HG02763 (cell line): Measurements from ENCODE around the gene TENM4.
A peak's percentile ranks its signal among the peaks of the same experiment; 100 is the strongest.

Experiments used
- ATAC-seq: cut with Tn5 transposase; IDR thresholded peaks from one replicate; pipeline ENCODE4 v1.9.1; 2021; ENCODE audit warnings: mild to moderate bottlenecking, moderate library complexity; ENCODE audit not compliant: unreplicated experiment

Gene TENM4

GRCh38 chr11:78806214-78807004 is 634.4 kb downstream of the TENM4 start:
- no peak for ATAC-seq

DNA sequence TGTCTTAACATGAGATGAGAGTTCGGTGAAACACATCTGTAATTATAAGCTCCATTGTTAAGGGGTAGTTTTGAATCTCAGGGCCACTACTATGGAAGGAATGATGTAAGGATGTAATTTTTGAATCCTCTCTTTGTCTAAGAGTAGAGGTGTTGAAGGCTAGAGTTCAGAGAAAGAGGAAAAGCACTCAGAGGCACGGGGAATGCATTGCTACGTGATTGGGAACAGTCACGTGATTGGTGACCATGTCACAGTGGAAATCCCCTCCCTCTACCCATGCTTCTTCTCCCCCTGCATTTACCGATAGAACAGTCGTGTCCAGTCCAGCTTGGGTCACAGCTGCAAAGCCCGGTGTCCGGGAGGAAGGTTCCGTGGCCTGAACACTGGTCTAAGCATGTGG is 635.8 kb downstream of the TENM4 start:
- ATAC-seq: no peak

DNA sequence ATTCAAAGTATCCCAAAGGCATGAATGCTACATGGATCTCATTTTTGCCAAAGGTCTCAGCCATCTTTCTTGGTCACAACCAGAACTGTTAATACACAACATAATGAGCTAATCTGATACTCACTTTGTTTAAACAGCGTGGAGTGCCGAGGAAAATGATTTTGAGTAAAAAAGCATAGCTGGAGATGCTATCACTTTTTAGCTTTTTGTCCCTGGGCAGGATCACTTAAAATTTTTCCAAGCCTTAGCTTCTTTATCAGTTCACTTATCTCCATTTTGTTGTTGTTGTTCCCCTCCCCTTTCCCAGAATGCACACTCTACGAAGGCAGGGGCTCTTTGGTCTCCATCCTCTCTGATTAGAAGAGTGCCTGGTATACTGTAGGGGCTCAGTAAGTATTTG is 636.8 kb downstream of the TENM4 start:
- ATAC-seq: no peak

DNA sequence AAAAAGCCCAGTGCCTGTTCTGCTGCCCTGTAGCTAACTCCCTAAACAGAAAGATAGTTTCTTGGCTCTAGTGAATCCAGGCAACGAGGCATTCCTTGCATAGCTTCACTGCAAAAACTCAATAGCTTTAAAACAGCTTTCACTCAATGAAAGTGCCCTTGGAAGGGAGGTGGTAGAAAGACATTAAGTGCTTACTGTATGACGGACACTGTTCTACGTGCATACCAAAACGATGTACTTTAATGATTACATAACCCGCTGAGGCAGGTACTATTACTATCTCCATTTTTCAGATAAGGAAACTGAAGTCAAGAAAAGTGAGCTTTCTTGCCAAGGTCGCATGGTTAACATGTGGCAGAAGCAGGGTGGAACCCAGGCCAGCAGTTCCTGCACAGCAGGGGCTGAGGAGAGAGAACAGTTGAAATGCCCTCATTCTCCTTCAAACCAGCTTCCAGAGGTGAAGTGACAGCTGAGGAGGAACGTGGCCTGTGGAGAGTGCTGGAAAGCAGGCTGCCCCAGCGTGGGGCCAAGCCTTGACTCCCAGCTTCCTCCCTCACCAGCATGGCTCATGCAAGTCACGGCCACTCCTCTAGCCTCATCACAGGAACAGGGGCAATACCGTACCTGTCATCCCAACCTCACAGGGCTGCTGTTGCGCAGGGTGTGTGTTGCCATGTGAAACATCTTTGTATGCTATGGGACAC is 638.6 kb downstream of the TENM4 start:
- ATAC-seq: no peak

DNA sequence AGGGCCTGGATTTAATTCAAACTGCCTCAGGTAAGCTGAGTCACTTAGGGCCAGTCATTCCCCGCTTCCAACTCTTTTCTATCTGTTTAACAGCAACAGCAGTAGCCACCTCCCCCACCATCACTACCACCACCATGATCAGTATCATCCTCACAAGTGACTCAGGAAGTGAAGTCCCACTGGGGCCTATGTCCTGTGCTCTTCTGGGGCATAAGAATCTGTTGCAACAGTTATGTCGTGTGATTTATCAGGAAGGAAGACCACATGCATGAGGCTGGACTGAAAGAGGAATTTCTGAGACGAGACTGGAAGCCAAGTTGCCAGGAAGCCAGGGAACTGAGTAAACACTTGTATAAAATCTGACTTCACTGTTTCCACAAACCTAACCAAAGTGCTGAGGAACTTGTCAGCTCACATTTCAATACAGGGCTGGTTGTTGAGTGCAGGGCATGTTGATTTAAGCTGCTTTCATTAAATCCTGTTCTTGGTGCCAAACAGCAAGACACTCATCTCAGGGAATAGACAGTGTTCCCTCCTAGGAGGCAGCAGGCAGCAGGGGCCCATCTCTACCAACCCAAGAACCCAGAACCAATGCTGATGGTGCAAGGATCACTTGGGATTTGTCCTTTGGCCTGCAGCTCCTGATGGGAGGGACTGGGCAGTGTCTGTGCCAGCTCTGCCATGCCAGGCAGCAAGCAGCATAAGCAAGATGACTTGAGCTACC is 639.5 kb downstream of the TENM4 start:
- no peak for ATAC-seq

GRCh38 chr11:78800756-78801155 is 640.1 kb downstream of the TENM4 start:
- ATAC-seq: no peak

DNA sequence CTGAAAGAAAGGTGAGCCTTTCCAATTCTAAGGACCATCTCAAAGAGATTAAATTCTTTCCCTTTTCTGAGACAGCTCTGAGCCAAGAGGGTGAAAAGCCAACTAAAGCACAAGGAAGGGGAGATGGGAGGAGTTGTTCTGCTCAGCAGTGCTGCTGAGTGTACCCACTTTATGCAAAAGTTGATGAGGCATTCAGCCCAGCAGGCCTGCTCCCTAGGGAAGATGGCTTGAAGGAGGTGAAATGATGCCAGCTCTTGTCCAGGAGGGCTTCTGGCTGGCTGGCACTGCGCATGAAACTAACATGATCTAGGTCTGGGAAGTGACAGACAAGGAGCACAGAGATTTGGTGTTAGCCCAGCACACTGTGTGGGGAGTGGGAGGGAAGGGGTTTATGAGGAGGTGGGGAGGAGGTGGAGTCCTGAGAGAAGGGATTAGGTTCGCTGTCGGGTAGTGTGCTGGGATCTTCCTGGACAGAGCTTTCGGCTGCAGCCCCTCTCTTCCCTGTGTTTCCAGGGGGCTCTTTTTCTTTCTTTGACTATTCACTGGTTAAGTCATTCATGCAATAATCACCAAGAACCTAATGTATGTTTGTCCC is 640.6 kb downstream of the TENM4 start:
- no peak for ATAC-seq

GRCh38 chr11:78798663-78799062 is 642.2 kb downstream of the TENM4 start:
- ATAC-seq: peak; percentile 77

DNA sequence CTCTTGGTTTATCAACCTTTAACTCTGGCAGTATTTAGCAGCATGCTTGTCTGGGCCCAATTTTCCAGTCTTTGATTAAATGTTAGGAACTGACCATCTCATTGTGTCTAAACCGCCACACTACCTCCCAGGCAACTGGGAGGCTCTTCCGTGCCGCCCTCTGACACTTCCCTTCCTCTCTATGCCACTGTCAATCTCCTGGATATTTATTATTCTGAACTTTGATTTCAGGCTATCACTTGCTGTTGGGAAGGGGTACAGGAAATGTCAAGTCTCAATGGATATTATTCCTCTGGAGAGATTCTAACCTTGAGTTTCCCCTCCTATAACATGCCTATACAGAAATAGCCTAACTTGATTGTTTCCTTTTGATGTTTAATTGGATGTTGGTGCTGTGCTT is 643.3 kb downstream of the TENM4 start:
- no peak for ATAC-seq

- ATAC-seq: no peak
Observed at GRCh38 chr11:78796956-78797355, 643.9 kb downstream of the TENM4 start.

DNA sequence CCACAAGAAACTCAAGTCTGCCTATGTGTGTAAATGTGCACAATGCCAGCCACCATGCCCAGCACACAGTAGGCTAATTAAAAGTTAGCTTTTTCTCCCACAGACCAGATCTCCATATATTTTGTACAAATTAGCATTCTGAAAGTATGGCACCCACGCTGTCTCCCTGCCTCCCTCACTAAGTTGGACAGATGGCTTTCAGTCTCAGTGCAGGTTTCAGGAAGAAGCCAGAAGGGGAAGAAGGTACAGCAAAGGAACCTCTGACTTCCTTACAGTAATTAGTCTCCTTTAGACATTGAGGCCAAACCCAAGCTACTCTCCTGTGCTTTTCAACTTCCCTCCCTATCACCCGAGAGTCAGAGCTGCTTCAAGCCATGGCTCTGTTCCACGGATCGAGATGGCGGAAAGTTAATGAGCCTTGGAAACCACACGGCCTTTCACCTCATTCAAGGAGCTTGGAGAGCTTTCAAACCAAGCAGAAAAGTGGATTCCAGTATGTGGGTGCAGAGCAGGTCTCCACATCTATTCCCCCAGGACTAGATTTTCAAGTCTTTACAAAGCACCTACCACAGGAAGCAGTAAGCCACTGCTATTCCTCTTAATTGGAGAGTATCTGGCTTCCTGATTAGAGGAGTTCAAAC is 645.1 kb downstream of the TENM4 start:
- ATAC-seq: no peak

DNA sequence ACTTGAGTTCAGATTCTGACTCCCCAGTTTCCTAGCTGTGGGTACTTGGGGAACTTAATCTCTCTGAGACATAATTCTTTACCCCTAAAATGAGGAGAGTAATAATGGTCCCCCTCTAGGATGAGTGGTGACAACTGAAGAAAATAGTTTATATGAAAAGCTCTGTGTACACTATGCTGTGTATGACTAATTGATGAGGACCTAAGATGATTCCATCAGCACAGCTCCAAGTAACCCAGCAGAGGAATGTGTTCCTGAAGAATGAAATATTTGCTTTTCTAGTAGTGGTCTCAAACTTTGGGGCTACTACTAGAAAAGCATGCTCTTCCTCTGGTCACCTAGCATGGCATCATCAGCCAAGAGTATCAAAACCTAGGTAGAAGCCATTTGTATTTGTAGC is 648.9 kb downstream of the TENM4 start:
- ATAC-seq: no peak

DNA sequence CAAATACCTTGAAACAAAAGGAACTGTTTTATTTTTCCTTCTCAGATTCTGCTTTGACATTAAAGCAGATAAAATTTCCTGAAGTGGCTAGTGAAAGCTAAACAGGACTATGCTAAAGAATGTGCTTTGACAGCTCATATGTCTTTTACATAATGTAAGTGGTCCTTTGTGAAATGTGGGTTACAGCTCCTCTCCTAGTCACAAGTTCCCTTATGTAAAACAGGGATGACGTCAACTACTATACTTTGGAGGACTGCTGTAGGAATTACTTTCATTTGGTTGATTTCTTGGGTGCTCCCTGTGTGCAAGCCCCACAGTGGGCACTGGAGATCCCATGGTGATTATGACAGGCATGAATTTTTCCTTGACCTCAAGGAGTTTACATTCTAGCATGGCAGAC is 649.6 kb downstream of the TENM4 start:
- ATAC-seq: no peak

DNA sequence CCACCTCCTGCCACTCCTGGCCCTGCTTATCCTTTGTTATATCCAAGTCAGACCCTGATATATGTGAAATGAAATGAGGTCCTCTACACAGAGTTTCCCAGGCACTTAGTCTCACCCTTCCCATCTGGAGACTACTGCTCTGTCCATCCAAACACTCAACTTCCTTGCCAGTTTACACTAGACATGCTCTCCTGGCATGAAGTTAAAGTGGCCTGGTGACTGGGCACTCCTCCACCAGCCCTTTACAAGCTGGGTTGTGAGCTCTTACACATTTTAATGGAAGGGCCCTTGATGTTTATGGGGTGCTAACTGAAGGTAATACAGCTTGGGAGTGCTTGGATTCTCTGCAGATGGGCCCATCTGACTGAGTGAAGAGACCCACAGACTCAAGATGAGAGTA is 650.0 kb downstream of the TENM4 start:
- ATAC-seq: no peak

GRCh38 chr11:78789375-78789774 is 651.5 kb downstream of the TENM4 start:
- no peak for ATAC-seq

DNA sequence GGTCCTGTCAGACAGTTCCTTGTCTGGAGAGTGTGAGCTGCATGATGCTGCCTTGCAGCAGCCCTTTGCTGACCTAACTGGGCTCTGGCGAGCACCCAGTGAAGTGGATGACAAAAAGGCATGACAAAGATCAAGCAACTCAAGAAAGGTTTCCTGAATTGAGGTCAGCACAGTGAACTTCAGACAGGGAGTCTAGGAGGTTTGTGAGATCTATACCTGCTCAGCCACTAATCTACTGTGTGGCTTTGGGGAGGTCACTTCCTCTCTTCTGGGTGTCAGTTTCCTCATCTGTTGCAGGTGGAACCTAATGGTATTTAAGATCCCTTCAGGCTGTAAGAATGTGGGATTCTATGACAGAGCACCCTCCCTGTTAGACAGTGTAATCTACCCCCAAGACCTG is 652.3 kb downstream of the TENM4 start:
- no peak for ATAC-seq

DNA sequence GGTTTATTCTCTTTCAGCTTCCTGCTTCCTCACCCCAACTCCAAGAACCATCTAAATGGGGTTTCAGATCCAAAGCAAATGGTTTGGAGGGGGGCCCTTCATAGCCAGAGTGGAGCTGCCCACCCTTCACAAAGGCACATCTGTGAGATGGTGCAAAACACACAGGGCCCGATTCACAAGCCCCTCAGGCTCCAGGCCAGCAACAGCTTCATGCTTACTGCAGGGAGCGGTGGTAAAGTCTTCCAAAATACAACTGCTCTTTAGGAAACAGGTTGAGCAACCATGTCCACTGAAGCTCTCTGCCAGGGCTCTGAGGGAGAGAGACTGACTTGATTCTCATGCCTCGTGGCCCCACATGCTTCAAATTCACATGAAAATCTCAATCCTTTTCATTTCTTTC is 653.1 kb downstream of the TENM4 start:
- no peak for ATAC-seq

GRCh38 chr11:78786746-78787145 is 654.1 kb downstream of the TENM4 start:
- ATAC-seq: no peak

GRCh38 chr11:78786086-78786485 is 654.7 kb downstream of the TENM4 start:
- no peak for ATAC-seq

DNA sequence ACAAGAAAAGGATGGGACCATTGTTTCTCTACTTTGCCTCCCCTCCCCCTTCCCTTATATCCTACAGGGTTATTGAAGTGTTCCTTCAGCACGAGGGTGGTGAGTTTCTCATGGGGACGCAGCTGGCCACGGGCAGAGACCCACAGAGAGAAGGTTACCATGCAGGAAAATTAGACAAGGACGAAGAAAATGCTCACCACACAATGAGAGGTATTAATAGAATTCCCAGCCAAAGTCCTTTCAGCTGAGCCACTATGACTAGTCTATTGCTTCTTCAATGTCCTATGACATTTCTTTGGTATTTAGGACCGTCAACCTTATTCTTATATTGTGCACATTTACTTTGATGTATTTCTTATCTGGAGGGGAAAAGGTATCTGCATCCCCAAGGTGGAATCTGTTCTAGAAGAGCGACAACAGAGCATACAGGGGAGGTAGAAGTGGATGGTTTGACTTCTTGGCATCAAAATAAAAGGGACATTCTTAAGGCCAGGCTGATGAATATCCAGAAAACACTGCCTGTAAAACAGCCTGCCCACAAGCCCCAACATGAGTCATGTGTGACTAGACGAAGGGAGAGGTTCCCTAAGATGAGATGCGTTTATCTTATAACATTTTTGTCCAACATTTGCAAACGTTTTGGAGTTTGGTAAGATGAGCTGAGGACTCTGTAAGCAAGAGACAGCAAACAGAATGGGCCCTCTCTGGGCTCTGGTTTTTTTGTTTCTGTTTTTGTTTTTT is 656.3 kb downstream of the TENM4 start:
- ATAC-seq: no peak
